GM06990 (cell line): ENCODE results near the gene RFXANK.

Source experiments
- DNase-seq: peaks from one replicate; pipeline ENCODE4 v3.0.0-alpha.2; 2011; ENCODE audit not compliant: insufficient read length; ENCODE audit errors: extremely low read depth
- H3K27me3 ChIP-seq: replicated peaks from 2 replicates; pipeline ENCODE4 v1.6.0; 2011; ENCODE audit warnings: low read length; ENCODE audit not compliant: control insufficient read depth, insufficient read depth
- H3K36me3 ChIP-seq: 2 replicates; pipeline ENCODE4 v1.5.1; 2011; ENCODE audit warnings: low read length; ENCODE audit not compliant: control insufficient read depth, insufficient read depth
- H3K4me3 ChIP-seq: replicated peaks from 2 replicates; pipeline ENCODE4 v1.5.1; 2011; ENCODE audit warnings: low read depth, mild to moderate bottlenecking, control low read depth, low read length
- CTCF ChIP-seq: IDR thresholded peaks from 2 replicates; pipeline ENCODE4 v1.5.1; 2011; ENCODE audit warnings: low read length, control low read depth, mild to moderate bottlenecking, inconsistent platforms; ENCODE audit not compliant: insufficient read depth, poor library complexity, severe bottlenecking

Gene RFXANK

GRCh38 chr19:19213426-19214158, 21.5 kb downstream of the RFXANK start:
- TF ChIP-seq CTCF: no peak
- H3K4me3 ChIP-seq: no peak overlapping the region
- no peaks in the 10 kb centered on the region; the same call in 1 of the 2 replicates for H3K27me3 ChIP-seq
- DNase-seq: no peak
- no peaks in the 10 kb centered on the region for H3K36me3 ChIP-seq

- Histone ChIP-seq H3K27me3 (no peaks in the 10 kb centered on the region; the same call in 1 of the 2 replicates), H3K4me3 (no peak overlapping the region), H3K36me3 (no peaks in the 10 kb centered on the region)
- no peak for TF ChIP-seq CTCF
- DNase-seq: no peak
Measured at GRCh38 chr19:19214159-19214490, 22.1 kb downstream of the RFXANK start.

- no peak overlapping the region for H3K4me3 ChIP-seq
- no peak for TF ChIP-seq CTCF
- DNase-seq: no peak
- no peaks in the 10 kb centered on the region; the same call in 1 of the 2 replicates for H3K27me3 ChIP-seq
- no peaks in the 10 kb centered on the region for H3K36me3 ChIP-seq
Measured at GRCh38 chr19:19214892-19215291, 22.8 kb downstream of the RFXANK start.

- DNase-seq: no peak
- no peaks in the 10 kb centered on the region for H3K36me3 ChIP-seq
- no peak overlapping the region for H3K4me3 ChIP-seq
- TF ChIP-seq CTCF: no peak
- no peaks in the 10 kb centered on the region; the same call in 1 of the 2 replicates for H3K27me3 ChIP-seq
Measured at GRCh38 chr19:19215792-19216191, 23.7 kb downstream of the RFXANK start.

- Histone ChIP-seq H3K27me3 (no peaks in the 10 kb centered on the region; the same call in 1 of the 2 replicates), H3K4me3 (no peak overlapping the region), H3K36me3 (no peaks in the 10 kb centered on the region)
- peak; percentile 28 for TF ChIP-seq CTCF
- DNase-seq: no peak
Measured at GRCh38 chr19:19217099-19217498, 25.0 kb downstream of the RFXANK start.
